HG03280 (cell line): Measurements from ENCODE around the gene MLPH.
"Not testable (repeated sequence)": the region's sequence is repeated elsewhere in the genome, so short reads cannot be mapped to it uniquely, and the experiment has no call there.

Experiments used
- ATAC-seq: cut with Tn5 transposase; IDR thresholded peaks from one replicate; pipeline ENCODE4 v1.9.1; 2021; ENCODE audit warnings: mild to moderate bottlenecking, moderate library complexity; ENCODE audit not compliant: unreplicated experiment

The MLPH gene

GRCh38 chr2:237456200-237456843 lies 30.7 kb upstream of the MLPH start:
- ATAC-seq: no peak

DNA sequence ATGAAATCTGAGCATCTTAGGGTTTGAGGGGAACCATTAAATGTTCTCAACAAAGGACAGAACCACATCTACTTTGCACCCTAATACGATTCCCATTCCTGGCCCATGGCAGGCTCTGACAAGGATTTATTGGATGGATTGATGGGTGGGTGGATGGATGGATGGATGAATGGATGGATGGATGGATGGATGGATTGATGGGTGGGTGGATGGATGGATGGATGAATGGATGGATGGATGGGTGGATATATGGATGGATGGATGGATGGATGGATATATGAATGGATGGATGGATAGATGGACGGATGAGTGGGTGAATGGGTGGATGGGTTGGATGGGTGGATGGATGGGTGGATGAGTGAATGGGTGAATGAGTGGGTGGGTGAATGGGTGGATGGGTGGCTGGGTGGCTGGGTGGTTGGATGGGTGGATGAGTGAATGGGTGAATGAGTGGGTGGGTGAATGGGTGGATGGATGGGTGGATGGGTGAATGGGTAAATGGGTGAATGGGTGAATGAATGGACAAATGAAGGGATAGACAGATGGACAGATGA lies 29.6 kb upstream of the MLPH start:
- no peak for ATAC-seq

DNA sequence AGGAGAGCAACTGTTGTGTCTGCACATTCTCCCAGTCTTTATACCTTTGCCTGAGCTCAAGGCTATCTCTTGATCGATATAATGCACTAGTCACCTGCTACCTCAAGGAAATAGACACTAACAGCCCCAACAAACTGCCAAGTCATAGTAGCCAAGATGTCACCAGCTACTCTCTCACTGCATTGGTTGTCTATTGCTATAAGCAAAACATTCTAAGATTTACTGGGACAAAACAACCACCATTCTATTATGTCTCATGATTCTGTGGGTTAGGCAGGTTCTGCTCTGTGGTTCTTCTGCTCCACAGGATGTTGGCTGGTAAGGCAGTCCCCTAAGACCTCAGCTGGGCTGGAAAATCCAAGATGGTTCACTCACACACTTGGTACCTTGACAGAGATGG lies 28.5 kb upstream of the MLPH start:
- no peak for ATAC-seq

DNA sequence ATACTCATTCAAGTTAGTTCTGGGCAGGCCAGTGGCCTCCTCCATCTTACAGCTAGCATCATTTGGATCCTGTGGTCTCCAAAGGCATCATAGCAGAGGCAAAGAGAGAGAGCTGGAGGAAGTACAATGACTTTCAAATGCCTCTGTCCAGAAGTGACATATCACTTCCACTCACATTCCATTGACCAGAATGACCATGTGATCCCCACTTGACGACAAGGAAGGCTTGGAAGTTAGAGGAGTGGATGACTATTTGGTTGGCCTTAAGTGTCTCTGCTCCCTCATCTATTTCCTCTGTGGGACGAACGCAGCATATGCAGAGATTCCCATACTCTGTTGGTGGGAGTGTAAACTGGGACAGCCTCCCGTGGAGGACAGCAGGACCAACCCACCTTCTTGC lies 27.8 kb upstream of the MLPH start:
- no peak for ATAC-seq

- ATAC-seq: no peak
Observed at GRCh38 chr2:237459741-237460174, 27.3 kb upstream of the MLPH start.

- ATAC-seq: no peak
Observed at GRCh38 chr2:237464757-237465391, 22.2 kb upstream of the MLPH start.

DNA sequence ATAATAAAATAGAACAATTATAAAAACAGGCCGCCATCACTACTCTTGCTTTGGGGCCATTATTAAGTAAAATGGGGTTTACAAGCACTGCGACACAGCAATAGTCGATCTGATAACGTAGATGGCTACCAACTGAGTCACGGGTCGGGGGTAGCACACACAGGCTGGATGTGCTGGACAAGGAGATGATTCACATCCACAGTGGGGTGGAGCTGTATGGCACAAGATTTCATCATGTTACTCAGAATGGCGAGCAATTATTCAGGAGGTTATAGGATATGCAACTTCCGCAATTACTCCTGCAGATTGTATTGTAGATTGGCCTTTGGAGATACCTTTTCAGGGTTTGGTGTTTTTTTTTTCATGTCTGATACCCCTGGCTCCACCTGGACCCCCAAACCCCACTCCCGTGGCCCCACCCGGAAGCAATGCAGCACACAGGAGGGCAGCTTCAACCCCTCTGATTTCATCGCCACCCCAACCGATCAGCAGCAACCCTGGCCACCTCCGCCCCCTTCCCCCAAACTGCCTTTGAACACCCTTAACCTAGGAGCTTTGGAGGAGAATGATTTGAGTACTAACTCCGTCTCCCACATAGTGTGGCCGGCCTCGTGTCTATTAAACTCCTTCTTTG lies 21.4 kb upstream of the MLPH start:
- no peak for ATAC-seq

DNA sequence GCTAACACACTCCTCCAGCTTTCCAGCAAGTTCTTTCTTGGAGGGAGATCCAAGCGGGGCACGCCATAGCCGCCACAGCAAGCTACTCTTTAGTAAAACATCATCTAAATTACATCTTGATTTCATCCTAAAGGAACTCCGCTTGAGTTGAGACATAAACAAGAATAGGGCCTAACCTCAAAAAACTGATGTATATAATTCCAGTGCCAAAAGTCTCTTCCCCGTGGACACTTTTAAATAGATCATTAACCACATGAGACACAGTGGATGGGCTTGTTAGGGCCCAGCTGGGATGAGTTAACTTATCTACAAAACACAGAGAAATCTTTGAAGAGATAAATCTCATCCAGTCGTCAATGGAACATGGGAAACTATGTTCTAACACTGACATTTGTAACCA lies 20.8 kb upstream of the MLPH start:
- ATAC-seq: no peak

DNA sequence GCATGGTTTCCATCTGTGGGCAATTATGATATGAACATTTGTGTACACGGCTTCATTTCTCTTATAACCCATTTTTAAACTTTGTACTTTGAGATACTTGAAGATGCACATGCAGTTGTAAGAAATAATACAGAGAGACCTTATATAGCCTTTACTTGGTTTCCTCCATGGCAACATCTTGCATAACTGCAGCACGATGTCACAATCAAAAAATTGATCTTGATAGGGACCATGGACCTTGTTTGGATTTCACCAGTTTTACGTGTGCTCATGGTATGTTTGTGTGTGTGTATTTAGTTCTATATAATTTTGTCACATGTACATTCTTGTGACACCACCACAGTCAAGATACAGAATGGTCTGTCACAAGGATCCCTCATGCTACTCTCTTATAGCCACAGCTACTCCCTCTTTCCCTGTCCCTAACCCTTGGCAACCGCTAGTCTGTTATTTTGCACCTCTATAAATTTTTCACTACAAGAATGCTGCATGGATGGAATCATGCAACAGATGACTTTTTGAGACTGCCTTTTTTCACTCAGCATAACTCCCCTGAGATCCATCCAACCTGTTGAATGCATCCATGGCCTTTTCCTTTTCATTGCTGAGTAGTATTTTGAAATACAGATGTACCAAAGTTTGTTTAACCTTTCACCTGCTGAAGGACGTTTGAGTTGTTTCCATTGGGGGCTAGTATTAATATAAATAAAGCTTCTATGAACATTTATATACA lies 19.4 kb upstream of the MLPH start:
- ATAC-seq: no peak

DNA sequence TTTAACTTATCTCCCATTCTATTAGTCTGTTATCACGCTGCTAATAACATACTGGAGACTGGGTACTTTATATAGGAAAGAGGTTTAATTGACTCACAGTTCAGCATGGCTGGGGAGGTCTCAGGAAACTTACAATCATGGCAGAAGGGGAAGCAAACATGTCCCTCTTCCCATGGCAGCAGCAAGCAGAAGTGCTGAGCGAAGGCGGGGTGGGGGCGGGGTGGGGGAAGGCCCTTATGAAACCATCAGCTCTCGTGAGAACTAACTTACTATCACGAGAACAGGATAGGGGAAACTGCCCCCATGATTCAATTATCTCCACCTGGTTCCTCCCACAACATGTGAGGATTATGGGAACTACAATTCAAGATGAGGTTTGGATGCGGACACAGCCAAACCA lies 17.6 kb upstream of the MLPH start:
- ATAC-seq: not testable (repeated sequence)

- ATAC-seq: no peak
Observed at GRCh38 chr2:237469849-237470248, 17.2 kb upstream of the MLPH start.

- no peak for ATAC-seq
Observed at GRCh38 chr2:237470914-237471313, 16.1 kb upstream of the MLPH start.

DNA sequence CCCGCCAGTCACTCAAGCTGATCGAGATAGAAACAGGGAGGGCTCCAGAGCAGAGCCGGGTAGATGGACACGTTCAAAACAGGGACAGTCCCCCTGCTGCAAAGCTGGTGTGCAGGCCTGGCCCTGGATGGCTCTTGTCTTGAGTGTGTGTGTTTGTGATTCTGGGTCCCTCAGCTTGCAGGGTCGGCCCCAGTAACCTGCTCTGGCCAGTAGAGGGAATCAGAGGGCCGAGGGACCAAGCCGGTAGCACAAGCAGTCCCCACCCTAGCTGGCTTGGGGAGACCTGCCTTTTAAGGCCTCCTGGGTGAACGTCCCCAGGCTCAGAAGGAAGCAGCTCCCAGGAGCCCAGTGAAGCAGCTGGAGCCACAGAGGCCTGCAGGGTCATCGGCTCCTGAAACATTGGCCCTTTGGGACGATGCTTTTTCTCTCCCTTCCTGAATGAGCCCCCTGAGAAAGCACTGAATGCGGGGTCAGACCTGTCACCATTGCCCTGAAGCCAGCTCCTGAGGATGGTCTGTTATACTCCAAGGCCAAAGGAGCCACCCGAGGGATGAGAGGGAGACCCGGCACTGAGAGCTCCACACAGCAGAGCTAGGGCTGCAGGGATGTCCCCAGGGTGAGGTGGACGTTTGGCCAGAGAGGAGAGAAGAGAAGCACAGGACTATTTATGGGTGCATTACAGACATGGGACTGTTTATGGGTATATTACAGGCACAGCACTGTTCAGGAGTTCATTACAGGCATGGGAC lies 15.4 kb upstream of the MLPH start:
- ATAC-seq: no peak

DNA sequence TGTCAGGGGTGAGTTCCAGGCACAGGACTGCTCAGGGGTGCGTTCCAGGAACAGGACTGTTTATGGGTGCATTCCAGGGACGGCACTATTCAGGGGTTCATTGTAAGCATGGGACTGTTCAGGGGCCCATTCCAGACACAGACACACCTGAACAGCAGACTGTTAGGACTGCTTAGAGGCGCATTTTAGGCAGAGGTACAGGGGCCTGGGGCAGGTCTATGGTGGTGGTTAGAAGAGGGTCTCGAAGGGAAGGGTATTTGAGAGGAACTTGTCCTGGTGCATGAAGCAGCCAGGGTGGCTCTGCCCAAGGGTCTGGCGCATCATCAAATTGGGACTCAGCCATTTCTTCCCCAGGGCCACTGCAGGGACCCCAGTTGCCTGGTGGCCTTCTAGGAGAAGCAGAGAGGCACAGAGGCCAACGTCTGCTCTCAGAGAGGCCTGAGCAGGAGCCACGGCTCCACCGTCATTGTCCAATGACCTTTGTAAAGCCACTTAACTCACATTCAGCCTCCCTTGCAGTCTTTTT lies 14.8 kb upstream of the MLPH start:
- ATAC-seq: no peak

GRCh38 chr2:237472909-237473877 lies 13.9 kb upstream of the MLPH start:
- ATAC-seq: no peak

DNA sequence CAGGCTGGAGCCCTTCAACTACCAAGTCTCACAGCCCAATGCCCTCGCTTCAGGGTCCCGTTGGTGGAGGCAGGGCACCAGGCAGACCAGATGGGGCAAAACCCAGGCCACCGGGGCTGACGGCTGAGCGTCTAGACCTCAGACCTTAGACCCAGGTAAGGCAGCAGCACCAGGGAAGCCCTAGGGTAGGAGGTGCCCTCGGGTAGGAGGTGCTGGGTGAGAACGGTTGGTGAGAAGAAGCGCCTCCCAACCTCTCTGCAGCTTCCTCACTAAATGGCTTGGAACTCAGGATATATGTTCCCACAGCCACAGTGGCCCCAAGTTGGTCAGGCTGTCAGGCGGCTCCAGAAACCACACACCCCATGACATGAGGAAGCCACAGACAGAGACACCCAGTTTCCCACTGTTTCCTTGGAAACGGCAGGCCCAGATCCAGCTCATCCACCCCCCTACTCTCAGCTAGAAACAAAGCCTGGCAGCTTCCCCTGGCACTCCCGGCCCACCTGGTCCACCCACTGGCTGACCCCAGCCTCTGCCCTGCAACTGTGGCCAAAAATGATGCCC lies 13.1 kb upstream of the MLPH start:
- ATAC-seq: no peak

- no peak for ATAC-seq
Observed at GRCh38 chr2:237474442-237474911, 12.6 kb upstream of the MLPH start.

GRCh38 chr2:237474931-237475703 lies 11.9 kb upstream of the MLPH start:
- peak; percentile 81 for ATAC-seq
